ENCODE results near the gene SLC25A44.
"Not testable (repeated sequence)": the region's sequence is repeated elsewhere in the genome, so short reads cannot be mapped to it uniquely, and the experiment has no call there.

Gene SLC25A44

GRCh38 chr1:156203331-156203730, 9.4 kb downstream of the SLC25A44 start:
- Histone ChIP-seq H3K27ac (ENCODE audit: low read length) (no peak overlapping the region), H3K36me3 (ENCODE audit: control insufficient read depth, insufficient read depth, low read length) (peaks cover 6% of the 10 kb centered on the region; the same call in 1 of the 2 replicates), H3K4me1 (ENCODE audit: control insufficient read depth, insufficient read depth, low read length) (no peaks in the 10 kb centered on the region; the same call in 1 of the 2 replicates), H3K27me3 (ENCODE audit: control insufficient read depth, insufficient read depth, low read length) (no peaks in the 10 kb centered on the region), H3K9me3 (ENCODE audit: control insufficient read depth, insufficient read depth, low read length) (no peaks in the 10 kb centered on the region), H3K4me3 (ENCODE audit: low read length) (no peak overlapping the region)
- no peak for DNase-seq (ENCODE audit: low read depth, low spot score)

DNA sequence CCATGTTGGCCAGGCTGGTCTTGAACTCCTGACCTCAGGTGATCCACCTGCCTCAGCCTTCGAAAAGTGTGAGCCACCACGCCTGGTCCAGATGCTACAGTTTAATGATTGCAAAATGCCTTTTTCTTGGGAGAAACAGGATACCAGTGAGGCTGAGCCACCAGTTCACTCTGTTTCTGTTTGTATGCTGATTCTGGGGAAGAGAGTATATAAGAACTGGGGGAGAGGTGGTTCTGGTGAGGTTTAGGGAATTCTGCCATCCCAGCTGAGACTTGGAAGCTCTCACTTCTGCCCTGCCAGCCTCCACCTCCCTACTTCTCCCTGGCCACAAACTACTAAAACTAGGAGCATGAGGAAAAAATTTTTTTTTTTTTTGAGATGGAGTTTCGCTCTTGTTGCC, 10.8 kb downstream of the SLC25A44 start:
- no peak for DNase-seq (ENCODE audit: low read depth, low spot score)
- Histone ChIP-seq H3K36me3 (ENCODE audit: control insufficient read depth, insufficient read depth, low read length) (peaks cover 6% of the 10 kb centered on the region; the same call in 1 of the 2 replicates), H3K4me1 (ENCODE audit: control insufficient read depth, insufficient read depth, low read length) (no peaks in the 10 kb centered on the region; the same call in 1 of the 2 replicates), H3K9me3 (ENCODE audit: control insufficient read depth, insufficient read depth, low read length) (no peaks in the 10 kb centered on the region), H3K4me3 (ENCODE audit: low read length) (no peak overlapping the region), H3K27me3 (ENCODE audit: control insufficient read depth, insufficient read depth, low read length) (no peaks in the 10 kb centered on the region), H3K27ac (ENCODE audit: low read length) (no peak overlapping the region)
- WGBS (ENCODE audit: insufficient coverage, insufficient read length): no CpG with 5 or more reads among the region's 3 CpGs

GRCh38 chr1:156211243-156211642, 17.3 kb downstream of the SLC25A44 start:
- Histone ChIP-seq H3K27ac (ENCODE audit: low read length) (no peak overlapping the region), H3K4me3 (ENCODE audit: low read length) (no peak overlapping the region), H3K36me3 (ENCODE audit: control insufficient read depth, insufficient read depth, low read length) (peaks cover 6% of the 10 kb centered on the region), H3K9me3 (ENCODE audit: control insufficient read depth, insufficient read depth, low read length) (no peaks in the 10 kb centered on the region), H3K4me1 (ENCODE audit: control insufficient read depth, insufficient read depth, low read length) (no peaks in the 10 kb centered on the region; the same call in 1 of the 2 replicates), H3K27me3 (ENCODE audit: control insufficient read depth, insufficient read depth, low read length) (no peaks in the 10 kb centered on the region)
- no peak for DNase-seq (ENCODE audit: low read depth, low spot score)
- no CpG with 5 or more reads among the region's 3 CpGs for WGBS (ENCODE audit: insufficient coverage, insufficient read length)

DNA sequence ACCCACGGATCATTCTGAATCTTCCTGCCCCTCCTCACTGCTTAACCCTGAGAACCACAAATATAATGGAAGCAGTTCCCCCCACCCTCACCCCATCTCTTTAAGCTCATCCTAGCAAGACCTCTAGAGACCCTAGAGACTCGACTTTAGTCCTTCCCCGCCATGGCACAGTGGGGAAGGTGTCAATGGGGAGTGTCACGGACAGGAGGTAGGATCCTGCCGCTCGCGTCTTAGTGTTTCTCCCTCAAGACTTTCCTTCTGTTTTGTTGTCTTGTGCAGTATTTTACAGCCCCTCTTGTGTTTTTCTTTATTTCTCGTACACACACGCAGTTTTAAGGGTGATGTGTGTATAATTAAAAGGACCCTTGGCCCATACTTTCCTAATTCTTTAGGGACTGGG, 18.2 kb downstream of the SLC25A44 start:
- DNase-seq (ENCODE audit: low read depth, low spot score): no peak
- Histone ChIP-seq H3K9me3 (ENCODE audit: control insufficient read depth, insufficient read depth, low read length) (no peaks in the 10 kb centered on the region), H3K27me3 (ENCODE audit: control insufficient read depth, insufficient read depth, low read length) (no peaks in the 10 kb centered on the region), H3K4me1 (ENCODE audit: control insufficient read depth, insufficient read depth, low read length) (no peaks in the 10 kb centered on the region; the same call in 1 of the 2 replicates), H3K4me3 (ENCODE audit: low read length) (no peak overlapping the region), H3K27ac (ENCODE audit: low read length) (no peak overlapping the region), H3K36me3 (ENCODE audit: control insufficient read depth, insufficient read depth, low read length) (peaks cover 6% of the 10 kb centered on the region)
- no CpG with 5 or more reads among the region's 9 CpGs for WGBS (ENCODE audit: insufficient coverage, insufficient read length)

GRCh38 chr1:156212833-156213643, 19.1 kb downstream of the SLC25A44 start, which contains the start of gene PMF1:
TSS of gene PMF1 (plus strand) at chr1:156213007. CDS start at chr1:156213016, 9 bp downstream.
- H3K27ac ChIP-seq (ENCODE audit: low read length): no peak within 1 kb of the TSS
- no CpG with 5 or more reads among the region's 61 CpGs for WGBS (ENCODE audit: insufficient coverage, insufficient read length)
- DNase-seq (ENCODE audit: low read depth, low spot score): peak; percentile 87
- peaks cover 4% of the 10 kb centered on the region for H3K36me3 ChIP-seq (ENCODE audit: control insufficient read depth, insufficient read depth, low read length)
- H3K9me3 ChIP-seq (ENCODE audit: control insufficient read depth, insufficient read depth, low read length): no peaks in the 10 kb centered on the region
- H3K4me1 ChIP-seq (ENCODE audit: control insufficient read depth, insufficient read depth, low read length): no peaks in the 10 kb centered on the region
- H3K4me3 ChIP-seq (ENCODE audit: low read length): peak within 1 kb of the TSS; percentile 62; the same call in 1 of the 2 replicates
- no peaks in the 10 kb centered on the region for H3K27me3 ChIP-seq (ENCODE audit: control insufficient read depth, insufficient read depth, low read length)

DNA sequence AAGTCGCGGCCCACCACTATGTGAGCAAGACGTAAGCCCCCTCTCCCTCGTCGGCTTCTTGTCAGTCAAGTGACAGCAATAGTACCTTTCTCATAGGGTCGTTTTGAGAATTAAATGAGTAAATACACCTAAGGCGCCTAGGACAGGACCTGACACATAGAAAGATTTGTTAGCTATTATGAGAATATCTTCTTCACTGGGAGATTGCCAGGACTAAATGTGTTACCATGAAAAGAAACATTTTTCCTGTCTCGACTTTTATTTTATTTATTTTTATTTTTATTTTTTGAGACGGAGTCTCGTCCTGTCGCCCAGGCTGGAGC, 19.7 kb downstream of the SLC25A44 start:
- Histone ChIP-seq H3K9me3 (ENCODE audit: control insufficient read depth, insufficient read depth, low read length) (no peaks in the 10 kb centered on the region), H3K27me3 (ENCODE audit: control insufficient read depth, insufficient read depth, low read length) (no peaks in the 10 kb centered on the region), H3K4me1 (ENCODE audit: control insufficient read depth, insufficient read depth, low read length) (no peaks in the 10 kb centered on the region), H3K27ac (ENCODE audit: low read length) (no peak overlapping the region), H3K4me3 (ENCODE audit: low read length) (peak overlapping the region; percentile 62; the same call in 1 of the 2 replicates), H3K36me3 (ENCODE audit: control insufficient read depth, insufficient read depth, low read length) (peaks cover 4% of the 10 kb centered on the region)
- WGBS (ENCODE audit: insufficient coverage, insufficient read length): no CpG with 5 or more reads among the region's 11 CpGs
- DNase-seq (ENCODE audit: low read depth, low spot score): no peak

- H3K27me3 ChIP-seq (ENCODE audit: control insufficient read depth, insufficient read depth, low read length): no peaks in the 10 kb centered on the region
- no peak for DNase-seq (ENCODE audit: low read depth, low spot score)
- no peak overlapping the region for H3K4me3 ChIP-seq (ENCODE audit: low read length)
- H3K36me3 ChIP-seq (ENCODE audit: control insufficient read depth, insufficient read depth, low read length): peaks cover 4% of the 10 kb centered on the region
- H3K9me3 ChIP-seq (ENCODE audit: control insufficient read depth, insufficient read depth, low read length): no peaks in the 10 kb centered on the region
- WGBS (ENCODE audit: insufficient coverage, insufficient read length): no CpG with 5 or more reads among the region's 16 CpGs
- no peak overlapping the region for H3K27ac ChIP-seq (ENCODE audit: low read length)
- no peaks in the 10 kb centered on the region for H3K4me1 ChIP-seq (ENCODE audit: control insufficient read depth, insufficient read depth, low read length)
Measured at GRCh38 chr1:156214024-156214748, 20.3 kb downstream of the SLC25A44 start.

- H3K9me3 ChIP-seq (ENCODE audit: control insufficient read depth, insufficient read depth, low read length); H3K4me3 ChIP-seq (ENCODE audit: low read length); H3K27ac ChIP-seq (ENCODE audit: low read length); H3K4me1 ChIP-seq (ENCODE audit: control insufficient read depth, insufficient read depth, low read length); H3K36me3 ChIP-seq (ENCODE audit: control insufficient read depth, insufficient read depth, low read length); H3K27me3 ChIP-seq (ENCODE audit: control insufficient read depth, insufficient read depth, low read length); DNase-seq (ENCODE audit: low read depth, low spot score): not testable (repeated sequence)
- WGBS (ENCODE audit: insufficient coverage, insufficient read length): no CpG with 5 or more reads among the region's 55 CpGs
Measured at GRCh38 chr1:156216361-156217086, 22.6 kb downstream of the SLC25A44 start.

DNA sequence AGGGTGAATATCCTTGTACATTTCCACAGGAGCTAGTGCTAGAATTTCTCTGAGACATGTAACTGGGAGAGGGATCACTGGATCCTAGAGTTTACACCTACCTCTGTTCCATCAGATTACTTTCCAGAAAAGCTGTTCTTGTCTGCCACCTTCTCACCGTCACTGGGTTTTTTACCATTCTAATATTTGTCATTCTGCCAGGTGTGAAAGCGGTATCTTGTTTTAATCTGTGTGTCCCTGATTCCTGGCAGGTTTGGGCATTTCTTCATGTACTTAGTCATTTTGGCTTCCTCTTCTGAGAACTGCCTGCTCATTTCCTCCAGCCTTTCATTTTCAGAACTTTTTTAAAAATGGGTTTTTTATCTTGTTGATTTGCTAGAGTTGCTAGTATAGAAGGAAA, 24.0 kb downstream of the SLC25A44 start:
- H3K4me1 ChIP-seq (ENCODE audit: control insufficient read depth, insufficient read depth, low read length): no peaks in the 10 kb centered on the region
- H3K36me3 ChIP-seq (ENCODE audit: control insufficient read depth, insufficient read depth, low read length): peaks cover 5% of the 10 kb centered on the region; the same call in 1 of the 2 replicates
- no CpG with 5 or more reads among the region's 2 CpGs for WGBS (ENCODE audit: insufficient coverage, insufficient read length)
- H3K9me3 ChIP-seq (ENCODE audit: control insufficient read depth, insufficient read depth, low read length): no peaks in the 10 kb centered on the region
- no peaks in the 10 kb centered on the region for H3K27me3 ChIP-seq (ENCODE audit: control insufficient read depth, insufficient read depth, low read length)
- H3K4me3 ChIP-seq (ENCODE audit: low read length): no peak overlapping the region
- no peak overlapping the region for H3K27ac ChIP-seq (ENCODE audit: low read length)
- DNase-seq (ENCODE audit: low read depth, low spot score): no peak

GRCh38 chr1:156220226-156220625, 26.3 kb downstream of the SLC25A44 start:
- Histone ChIP-seq H3K4me1 (ENCODE audit: control insufficient read depth, insufficient read depth, low read length) (no peaks in the 10 kb centered on the region), H3K4me3 (ENCODE audit: low read length) (no peak overlapping the region), H3K27me3 (ENCODE audit: control insufficient read depth, insufficient read depth, low read length) (no peaks in the 10 kb centered on the region), H3K9me3 (ENCODE audit: control insufficient read depth, insufficient read depth, low read length) (no peaks in the 10 kb centered on the region), H3K27ac (ENCODE audit: low read length) (no peak overlapping the region), H3K36me3 (ENCODE audit: control insufficient read depth, insufficient read depth, low read length) (peaks cover 12% of the 10 kb centered on the region; the same call in 1 of the 2 replicates)
- no peak for DNase-seq (ENCODE audit: low read depth, low spot score)
- no CpG with 5 or more reads among the region's 9 CpGs for whole genome bisulfite sequencing (ENCODE audit: insufficient coverage, insufficient read length)

Measured in iPS DF 6.9 (cell line).